Parathyroid adenoma (tissue), 2 donors: ENCODE measurements around the gene MRPS31.
"Not testable (repeated sequence)": the region's sequence is repeated elsewhere in the genome, so short reads cannot be mapped to it uniquely, and the experiment has no call there.

Experiments
- H2AFZ ChIP-seq: fragments of 300-600 bp; sonication (generic); one replicate; pipeline ENCODE4 v1.7.0; 2017; ENCODE audit warnings: antibody characterized with exemption, mild to moderate bottlenecking
- H3K27ac ChIP-seq: fragments of 300-600 bp; sonication (generic); one replicate; pipeline ENCODE4 v1.7.0; 2017
- H3K27me3 ChIP-seq: fragments of 300-600 bp; sonication (generic); one replicate; pipeline ENCODE4 v1.7.0; 2017; ENCODE audit warnings: low read length; ENCODE audit not compliant: control insufficient read depth, insufficient read depth
- H3K36me3 ChIP-seq: fragments of 300-600 bp; sonication (generic); one replicate; pipeline ENCODE4 v1.7.0; 2017; ENCODE audit warnings: low read length; ENCODE audit not compliant: control insufficient read depth, insufficient read depth
- H3K4me1 ChIP-seq: fragments of 300-600 bp; sonication (generic); one replicate; pipeline ENCODE4 v1.7.0; 2017; ENCODE audit warnings: control low read depth
- H3K4me2 ChIP-seq: fragments of 300-600 bp; sonication (generic); one replicate; pipeline ENCODE4 v1.7.0; 2017; ENCODE audit warnings: low read length
- H3K4me3 ChIP-seq: fragments of 300-600 bp; sonication (generic); one replicate; pipeline ENCODE4 v1.7.0; 2017; ENCODE audit warnings: low read depth, low read length
- H3K79me2 ChIP-seq: fragments of 300-600 bp; sonication (generic); one replicate; pipeline ENCODE4 v1.7.0; 2017; ENCODE audit warnings: control low read depth
- H3K9ac ChIP-seq: fragments of 300-600 bp; sonication (generic); one replicate; pipeline ENCODE4 v1.7.0; 2017; ENCODE audit warnings: mild to moderate bottlenecking
- H3K9me3 ChIP-seq: fragments of 300-600 bp; sonication (generic); one replicate; pipeline ENCODE4 v1.7.0; 2017; ENCODE audit warnings: low read length; ENCODE audit not compliant: control insufficient read depth
- CTCF ChIP-seq: fragments of 300-600 bp; sonication (generic); IDR thresholded peaks from one replicate; pipeline ENCODE4 v1.7.0; 2017; ENCODE audit warnings: antibody characterized with exemption, mild to moderate bottlenecking
- donor health status: primary hyperparathyroidism.

Gene MRPS31

GRCh38 chr13:40756042-40756441 is 14.9 kb downstream of the MRPS31 start:
- Histone ChIP-seq H3K9ac (no peak overlapping the region), H3K27me3 (no peaks in the 10 kb centered on the region), H3K4me1 (no peaks in the 10 kb centered on the region), H3K79me2 (no peaks in the 10 kb centered on the region), H3K9me3 (no peaks in the 10 kb centered on the region), H3K27ac (no peak overlapping the region), H2AFZ (no peak overlapping the region), H3K4me2 (no peak overlapping the region), H3K4me3 (no peak overlapping the region), H3K36me3 (no peaks in the 10 kb centered on the region)
- TF ChIP-seq CTCF = no peak

DNA sequence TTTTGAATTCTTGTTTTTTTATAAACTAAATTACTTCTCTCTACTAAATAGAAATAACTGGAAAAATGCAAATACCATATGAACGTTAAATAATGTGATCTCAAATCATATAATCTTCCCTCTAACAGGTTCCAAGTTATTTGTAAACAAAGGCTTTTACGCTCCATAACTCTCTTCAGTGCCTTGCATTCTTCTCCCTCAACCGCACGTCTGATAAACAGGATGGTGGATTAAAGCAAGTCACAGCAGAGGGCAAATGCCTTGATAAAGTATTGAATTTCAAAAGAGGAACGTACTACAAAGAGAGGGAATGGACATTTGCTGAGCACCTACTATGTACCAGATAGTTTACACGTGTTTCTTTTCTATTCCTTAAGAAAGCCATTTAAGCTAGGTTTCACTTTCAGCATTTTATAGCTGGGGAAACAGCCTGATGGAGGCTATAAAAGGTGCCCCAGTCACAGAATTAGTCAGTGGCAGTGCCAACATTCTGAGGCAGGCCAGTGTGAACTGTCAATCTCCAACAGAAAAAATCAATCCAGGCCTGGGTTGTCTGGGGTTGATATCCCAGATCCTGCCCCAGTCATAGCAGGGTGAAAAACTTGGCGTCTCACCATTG is 15.8 kb downstream of the MRPS31 start:
- Histone ChIP-seq H3K4me1 (no peaks in the 10 kb centered on the region), H3K36me3 (no peaks in the 10 kb centered on the region), H3K4me3 (no peak overlapping the region), H2AFZ (no peak overlapping the region), H3K9ac (no peak overlapping the region), H3K27ac (no peak overlapping the region), H3K79me2 (no peaks in the 10 kb centered on the region), H3K9me3 (no peaks in the 10 kb centered on the region), H3K4me2 (no peak overlapping the region), H3K27me3 (no peaks in the 10 kb centered on the region)
- no peak for TF ChIP-seq CTCF

GRCh38 chr13:40749327-40749726 is 21.7 kb downstream of the MRPS31 start:
- no peak overlapping the region for H3K4me3 ChIP-seq
- no peak for TF ChIP-seq CTCF
- no peaks in the 10 kb centered on the region for H3K36me3 ChIP-seq
- no peak overlapping the region for H3K4me2 ChIP-seq
- H3K9ac ChIP-seq = no peak overlapping the region
- H2AFZ ChIP-seq = no peak overlapping the region
- no peak overlapping the region for H3K27ac ChIP-seq
- H3K4me1 ChIP-seq = no peaks in the 10 kb centered on the region
- no peaks in the 10 kb centered on the region for H3K9me3 ChIP-seq
- no peaks in the 10 kb centered on the region for H3K27me3 ChIP-seq
- H3K79me2 ChIP-seq = no peaks in the 10 kb centered on the region

- not testable (repeated sequence) for H3K27ac ChIP-seq, H3K36me3 ChIP-seq, H3K4me1 ChIP-seq, H3K4me2 ChIP-seq, H3K27me3 ChIP-seq, H3K9ac ChIP-seq, H3K79me2 ChIP-seq, H3K9me3 ChIP-seq, H3K4me3 ChIP-seq, H2AFZ ChIP-seq
Measured at GRCh38 chr13:40735232-40735548, 35.8 kb downstream of the MRPS31 start.

- not testable (repeated sequence) for H3K27ac ChIP-seq, H3K4me1 ChIP-seq, H3K36me3 ChIP-seq, H3K9me3 ChIP-seq, H3K27me3 ChIP-seq, H3K4me2 ChIP-seq, H3K4me3 ChIP-seq, H2AFZ ChIP-seq, H3K9ac ChIP-seq, H3K79me2 ChIP-seq
Measured at GRCh38 chr13:40734536-40735231, 36.3 kb downstream of the MRPS31 start.

GRCh38 chr13:40732658-40733057 is 38.3 kb downstream of the MRPS31 start:
- H3K27me3 ChIP-seq = no peaks in the 10 kb centered on the region
- no peaks in the 10 kb centered on the region for H3K36me3 ChIP-seq
- H3K27ac ChIP-seq = no peak overlapping the region
- no peak overlapping the region for H3K4me2 ChIP-seq
- no peak overlapping the region for H3K4me3 ChIP-seq
- no peaks in the 10 kb centered on the region for H3K79me2 ChIP-seq
- TF ChIP-seq CTCF = no peak
- no peaks in the 10 kb centered on the region for H3K4me1 ChIP-seq
- no peak overlapping the region for H3K9ac ChIP-seq
- no peaks in the 10 kb centered on the region for H3K9me3 ChIP-seq
- no peak overlapping the region for H2AFZ ChIP-seq
